K562 (cell line): ENCODE results near the gene METTL23. TPM values are rescaled to one million over a fixed set of nuclear protein-coding genes. Genes with fewer than 3 reads are reported as not detected.

Experiments
- ELF4 ChIP-seq: fragments of 450-650 bp; formaldehyde crosslinking; IDR thresholded peaks from 2 replicates; pipeline ENCODE4 v1.4.0; 2022; ENCODE audit warnings: missing genetic modification characterization
- MNT ChIP-seq, 2 experiments: fragments of 450-650 bp; conservative IDR thresholded peaks; 2 replicates each; pipeline ENCODE4 v1.6.1; 2017; ENCODE audit warnings: mild to moderate bottlenecking in 2 of 2, moderate library complexity in 2 of 2
- PREB ChIP-seq: sonication (generic); formaldehyde crosslinking; IDR thresholded peaks from 2 replicates; pipeline ENCODE4 v1.8.1; 2023; ENCODE audit warnings: mild to moderate bottlenecking, missing genetic modification reagents
- polyA plus RNA-seq, 8 experiments: library from polyadenylated mRNA; depleted of rRNA in 4 of 8; stranded (reverse) in 5 of 8; unstranded in 3 of 8; fragments of >200 nt; fragmentation: Nextera tagmentation in 2 of 8; fragmentation: Illumina TruSeq in 1 of 8; extraction: Ambion mirVana in 2 of 8; extraction: Trizol in 1 of 8; gene quantifications; 2 replicates each; pipeline versions ENCODE4 v1.2.1 to v1.2.3, GENCODE V29; 2011 to 2014; ENCODE audit warnings: inconsistent platforms in 1 of 8, missing spikeins in 1 of 8
- total RNA-seq, 7 experiments: library from RNA; depleted of rRNA in 6 of 7; stranded (reverse); fragments of >200 nt in 6 of 7; fragmentation: Illumina TruSeq in 2 of 7; extraction: Trizol in 2 of 7; gene quantifications; 2 replicates each; pipeline versions ENCODE4 v1.2.1 to v1.2.3, GENCODE V29; 2011 to 2021; ENCODE audit warnings: low replicate concordance in 1 of 7
- TF ChIP-seq, protein P1 (sequence below), 2 experiments: IDR thresholded peaks in 1 of 2; conservative IDR thresholded peaks in 1 of 2; 2 replicates each; pipeline ENCODE4 v1.6.1; 2016; ENCODE audit warnings: low read depth in 2 of 2, mild to moderate bottlenecking in 1 of 2, missing compliant biosample characterization in 1 of 2, missing genetic modification characterization in 1 of 2, moderate library complexity in 1 of 2
- TF ChIP-seq, protein P2 (sequence below), 2 experiments: fragments of 250-450 bp in 1 of 2; fragments of 450-650 bp in 1 of 2; sonication (Bioruptor Pico) in 1 of 2; IDR thresholded peaks; 2 replicates each; pipeline versions ENCODE4 v1.6.1 to v1.8.0; 2016 to 2021; ENCODE audit warnings: mild to moderate bottlenecking in 2 of 2, moderate library complexity in 2 of 2, missing compliant biosample characterization in 1 of 2, missing genetic modification characterization in 1 of 2

The METTL23 gene
- total and polyA plus RNA-seq, 9 of the 15 experiments (the other 6 are each of a cell fraction or from before 2014, with no cell fraction given): 29.4 to 67.3 (median 41.6) TPM

- TF ChIP-seq, protein P1, sequence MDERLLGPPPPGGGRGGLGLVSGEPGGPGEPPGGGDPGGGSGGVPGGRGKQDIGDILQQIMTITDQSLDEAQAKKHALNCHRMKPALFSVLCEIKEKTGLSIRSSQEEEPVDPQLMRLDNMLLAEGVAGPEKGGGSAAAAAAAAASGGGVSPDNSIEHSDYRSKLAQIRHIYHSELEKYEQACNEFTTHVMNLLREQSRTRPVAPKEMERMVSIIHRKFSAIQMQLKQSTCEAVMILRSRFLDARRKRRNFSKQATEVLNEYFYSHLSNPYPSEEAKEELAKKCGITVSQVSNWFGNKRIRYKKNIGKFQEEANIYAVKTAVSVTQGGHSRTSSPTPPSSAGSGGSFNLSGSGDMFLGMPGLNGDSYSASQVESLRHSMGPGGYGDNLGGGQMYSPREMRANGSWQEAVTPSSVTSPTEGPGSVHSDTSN (CRISPR knock-in tag; IDR thresholded peaks at IDR 0.05; ENCODE audit: low read depth): no peak
- TF ChIP-seq, protein P1 (tag; conservative IDR thresholded peaks at IDR 0.05; ENCODE audit: low read depth): no peak
- TF ChIP-seq MNT (conservative IDR thresholded peaks at IDR 0.05) (peak; percentile 97), PREB (CRISPR knock-in tag) (0 out of 2 replicates have a peak, but pooled peaks have one; percentile 66), ELF4 (CRISPR knock-in tag) (no peak)
- TF ChIP-seq, protein P2, sequence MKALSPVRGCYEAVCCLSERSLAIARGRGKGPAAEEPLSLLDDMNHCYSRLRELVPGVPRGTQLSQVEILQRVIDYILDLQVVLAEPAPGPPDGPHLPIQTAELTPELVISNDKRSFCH (CRISPR knock-in tag; IDR thresholded peaks at IDR 0.05): no peak
- TF ChIP-seq, protein P2 (tag; IDR thresholded peaks at IDR 0.05): 0 out of 2 replicates have a peak, but pooled peaks have one; percentile 36
Observed at GRCh38 chr17:76726776-76727718, at the start of gene METTL23 (continued).
